HCT116 (cell line): Measurements from ENCODE around the gene CORO2A. TPM values are rescaled to one million over a fixed set of nuclear protein-coding genes. Genes with fewer than 3 reads are reported as not detected.

Source experiments
- ATAC-seq: fragments of 200-7000 bp; cut with Tn5 transposase; 2 replicates; pipeline ENCODE4 v1.9.1; 2020; ENCODE audit warnings: mild to moderate bottlenecking, moderate library complexity
- BruUV-seq: library from RNA; stranded (reverse); fragments of 400-500 nt; replicated peaks from 2 replicates; lab custom pipeline; 2021; lab: Mats Ljungman, UMichigan
- CTCF ChIA-PET: fragments of 300-600 bp; sonication (Branson Sonifier 250); formaldehyde crosslinking; loops from one replicate; lab custom pipeline; 2021; ENCODE audit warnings: antibody characterized with exemption; lab: Charles Lee
- POLR2A ChIA-PET: fragments of 300-600, 350-600 bp; sonication (Branson Sonifier 250); formaldehyde crosslinking; loops from one replicate; lab custom pipeline; 2021; ENCODE audit warnings: antibody characterized with exemption; lab: Charles Lee
- RAD21 ChIA-PET, 2 experiments: fragments of 300-600 bp; sonication (Branson Sonifier 250); formaldehyde crosslinking; loops; one replicate each; lab custom pipeline; 2023; ENCODE audit warnings: low total read pairs in 2 of 2; ENCODE audit not compliant: uncharacterized antibody in 2 of 2, unreplicated experiment in 2 of 2, low non-redundant PET in 1 of 2; lab: Charles Lee
- DNase-seq: peaks from one replicate; pipeline ENCODE4 v3.0.0-alpha.2; 2010; ENCODE audit warnings: low read depth, low spot score
- H2AFZ ChIP-seq: fragments of 200-600 bp; shearing (Covaris generic), sonication (generic); 2 replicates; pipeline ENCODE4 v1.6.1; 2017; ENCODE audit warnings: low read depth, mixed run types, mixed read lengths, antibody characterized with exemption, low read length; ENCODE audit not compliant: poor library complexity, severe bottlenecking
- H3K27ac ChIP-seq: 2 replicates; pipeline ENCODE4 v1.5.1; 2012; ENCODE audit warnings: low read depth, low read length
- H3K27me3 ChIP-seq: fragments of 200-600 bp; sonication (generic); 2 replicates; pipeline ENCODE4 v1.6.1; 2016; ENCODE audit warnings: mixed run types, low read length, mixed read lengths; ENCODE audit not compliant: insufficient read depth
- H3K36me3 ChIP-seq, 2 experiments: fragments of 200-500 bp in 1 of 2; fragments of 200-600 bp in 1 of 2; sonication (Bioruptor generic) in 1 of 2; sonication (generic) in 1 of 2; 2 replicates each; pipeline versions ENCODE4 v1.5.1 to v1.6.1; 2014 to 2016; ENCODE audit warnings: low read length in 2 of 2, inconsistent platforms in 1 of 2, mixed read lengths in 1 of 2, mixed run types in 1 of 2; ENCODE audit not compliant: insufficient read depth in 2 of 2, control insufficient read depth in 1 of 2
- H3K4me1 ChIP-seq, 2 experiments: fragments of 200-600 bp in 1 of 2; sonication (generic) in 1 of 2; 2 replicates each; pipeline versions ENCODE4 v1.5.1 to v1.6.1; 2012 to 2017; ENCODE audit warnings: low read length in 2 of 2, inconsistent platforms in 1 of 2, mild to moderate bottlenecking in 1 of 2, mixed read lengths in 1 of 2, mixed run types in 1 of 2, moderate library complexity in 1 of 2; ENCODE audit not compliant: insufficient read depth in 2 of 2, control insufficient read depth in 1 of 2
- H3K4me2 ChIP-seq: fragments of 200-600 bp; sonication (generic); 2 replicates; pipeline ENCODE4 v1.6.1; 2017; ENCODE audit warnings: mixed run types, low read length, mixed read lengths
- H3K4me3 ChIP-seq, 2 experiments: fragments of 200-600 bp in 1 of 2; sonication (generic) in 1 of 2; replicated peaks in 1 of 2; 2 replicates each; pipeline ENCODE4 v1.5.1; 2011 to 2016; ENCODE audit warnings: low read length in 2 of 2, control low read depth in 1 of 2, low read depth in 1 of 2, mild to moderate bottlenecking in 1 of 2, mixed read lengths in 1 of 2, mixed run types in 1 of 2
- H3K79me2 ChIP-seq: fragments of 200-600 bp; sonication (generic); 2 replicates; pipeline ENCODE4 v1.6.1; 2017; ENCODE audit warnings: mild to moderate bottlenecking, mixed run types, low read length, moderate library complexity, mixed read lengths; ENCODE audit not compliant: insufficient read depth
- H3K9ac ChIP-seq: fragments of 200-600 bp; sonication (generic); 2 replicates; pipeline ENCODE4 v1.6.1; 2016; ENCODE audit warnings: low read length, mixed read lengths
- H3K9me2 ChIP-seq: fragments of 200-600 bp; sonication (generic), shearing (Covaris generic); 2 replicates; pipeline ENCODE4 v1.6.1; 2017; ENCODE audit warnings: mixed run types, mild to moderate bottlenecking, moderate library complexity; ENCODE audit not compliant: insufficient read depth
- H3K9me3 ChIP-seq, 2 experiments: fragments of 200-500 bp in 1 of 2; fragments of 200-600 bp in 1 of 2; sonication (Bioruptor generic) in 1 of 2; sonication (generic) in 1 of 2; 2 replicates each; pipeline ENCODE4 v1.6.1; 2014 to 2017; ENCODE audit warnings: low read length in 2 of 2, mixed read lengths in 2 of 2, inconsistent platforms in 1 of 2, low read depth in 1 of 2, mild to moderate bottlenecking in 1 of 2, mixed run types in 1 of 2, moderate library complexity in 1 of 2; ENCODE audit not compliant: control insufficient read depth in 1 of 2, insufficient read depth in 1 of 2
- H4K20me1 ChIP-seq: fragments of 200-600 bp; sonication (generic), shearing (Covaris generic); 2 replicates; pipeline ENCODE4 v1.6.1; 2017; ENCODE audit warnings: mixed run types, mild to moderate bottlenecking, moderate library complexity; ENCODE audit not compliant: insufficient read depth
- ATF3 ChIP-seq: IDR thresholded peaks from 2 replicates; pipeline ENCODE4 v1.6.1; 2012
- CBX3 ChIP-seq: IDR thresholded peaks from 2 replicates; pipeline ENCODE4 v1.6.1; 2012; ENCODE audit warnings: low read depth
- CEBPB ChIP-seq: IDR thresholded peaks from 2 replicates; pipeline ENCODE4 v1.6.1; 2012; ENCODE audit warnings: low read depth
- CTCF ChIP-seq, 3 experiments: fragments of 200-600 bp in 1 of 3; sonication (generic) in 1 of 3; IDR thresholded peaks in 2 of 3; conservative IDR thresholded peaks in 1 of 3; 2 replicates each; pipeline ENCODE4 v1.5.1; 2012 to 2017; ENCODE audit warnings: low read depth in 2 of 3, low read length in 2 of 3, antibody characterized with exemption in 1 of 3, borderline replicate concordance in 1 of 3, control low read depth in 1 of 3, mild to moderate bottlenecking in 1 of 3, mixed read lengths in 1 of 3, mixed run types in 1 of 3, moderate library complexity in 1 of 3; ENCODE audit not compliant: insufficient read depth in 1 of 3
- ELF1 ChIP-seq: IDR thresholded peaks from 2 replicates; pipeline ENCODE4 v1.6.1; 2012; ENCODE audit warnings: low read depth, borderline replicate concordance
- EZH2 ChIP-seq: fragments of 200-600 bp; sonication (generic); IDR thresholded peaks from 2 replicates; pipeline ENCODE4 v1.6.1; 2017; ENCODE audit warnings: antibody characterized with exemption, mixed run types
- EZH2phosphoT487 ChIP-seq: fragments of 200-600 bp; IDR thresholded peaks from 2 replicates; pipeline ENCODE4 v1.6.1; 2018; ENCODE audit warnings: antibody characterized with exemption, borderline replicate concordance
- JUND ChIP-seq: IDR thresholded peaks from 2 replicates; pipeline ENCODE4 v1.6.1; 2012
- POLR2A ChIP-seq: IDR thresholded peaks from 2 replicates; pipeline ENCODE4 v1.7.0; 2011; ENCODE audit warnings: borderline replicate concordance; ENCODE audit not compliant: insufficient read depth, insufficient read length; ENCODE audit errors: extremely low read depth
- POLR2AphosphoS5 ChIP-seq: IDR thresholded peaks from 2 replicates; pipeline ENCODE4 v1.6.1; 2011; ENCODE audit warnings: mild to moderate bottlenecking, low read depth, low read length, moderate library complexity
- RAD21 ChIP-seq: IDR thresholded peaks from 2 replicates; pipeline ENCODE4 v1.6.1; 2012; ENCODE audit warnings: low read depth, mild to moderate bottlenecking
- SIN3A ChIP-seq: IDR thresholded peaks from 2 replicates; pipeline ENCODE4 v1.6.1; 2012; ENCODE audit warnings: low read depth
- SP1 ChIP-seq: IDR thresholded peaks from 2 replicates; pipeline ENCODE4 v1.6.1; 2012; ENCODE audit warnings: low read depth
- SRF ChIP-seq: IDR thresholded peaks from 2 replicates; pipeline ENCODE4 v1.6.1; 2012; ENCODE audit warnings: low read depth
- TCF7L2 ChIP-seq: IDR thresholded peaks from 2 replicates; pipeline ENCODE4 v1.7.0; 2011; ENCODE audit warnings: borderline replicate concordance, inconsistent platforms; ENCODE audit not compliant: insufficient read depth, insufficient read length; ENCODE audit errors: extremely low read depth
- YY1 ChIP-seq: IDR thresholded peaks from 2 replicates; pipeline ENCODE4 v1.6.1; 2011; ENCODE audit warnings: low read length, low read depth, moderate library complexity, mild to moderate bottlenecking; ENCODE audit not compliant: insufficient replicate concordance; ENCODE audit errors: extremely low read depth
- ZBTB33 ChIP-seq: IDR thresholded peaks from 2 replicates; pipeline ENCODE4 v1.6.1; 2011; ENCODE audit warnings: mild to moderate bottlenecking, low read length, moderate library complexity; ENCODE audit not compliant: insufficient replicate concordance; ENCODE audit errors: extremely low read depth
- ZFX ChIP-seq: fragments of 450-650 bp; IDR thresholded peaks from 2 replicates; pipeline ENCODE4 v1.6.1; 2017
- ZNF274 ChIP-seq: fragments of 200-500 bp; sonication (Bioruptor generic); IDR thresholded peaks from 2 replicates; pipeline ENCODE4 v1.6.1; 2014; ENCODE audit warnings: mild to moderate bottlenecking, low read depth, low read length, inconsistent platforms
- intact Hi-C: fragments of 100-400 bp; cut with micrococcal nuclease; formaldehyde crosslinking; loops from 2 replicates; pipeline ENCODE4 v1.10.0; 2022
- total RNA-seq: library from RNA; stranded (reverse); gene quantifications from one replicate; pipeline ENCODE4 v1.2.1, GENCODE V29; 2021; ENCODE audit not compliant: unreplicated experiment

Gene CORO2A
- total RNA-seq, 1 experiment from 2014 or later = 5.7 TPM

GRCh38 chr9:98171176-98171925 lies 21.1 kb downstream of the CORO2A start:
- no peaks in the 10 kb centered on the region for H3K9me3 ChIP-seq
- no peaks in the 10 kb centered on the region for H4K20me1 ChIP-seq
- peaks cover 11 to 23% of the 10 kb centered on the region in 2 experiments for H3K4me1 ChIP-seq
- H3K27ac ChIP-seq = no peak overlapping the region
- ChIA-PET POLR2A (no interaction called here), CTCF (no interaction called here), RAD21 (no interaction called here)
- intact Hi-C loops = no loop called here
- no peaks in the 10 kb centered on the region for H3K79me2 ChIP-seq
- no peak overlapping the region for H3K4me2 ChIP-seq
- H3K36me3 ChIP-seq = no peaks in the 10 kb centered on the region
- H3K9me2 ChIP-seq = no peaks in the 10 kb centered on the region
- H3K4me3 ChIP-seq = no peak overlapping the region
- H3K9ac ChIP-seq = no peak overlapping the region
- no peak for TF ChIP-seq ZNF274
- no peak for TF ChIP-seq EZH2phosphoT487
- no peak for TF ChIP-seq YY1
- no peak for TF ChIP-seq ZBTB33
- no peak for TF ChIP-seq POLR2A
- TF ChIP-seq ZFX = no peak
- TF ChIP-seq SRF = no peak
- TF ChIP-seq POLR2AphosphoS5 = no peak
- no peak for TF ChIP-seq TCF7L2
- no peak for TF ChIP-seq ATF3
- TF ChIP-seq SP1 = no peak
- TF ChIP-seq EZH2 = no peak
- TF ChIP-seq RAD21 = no peak
- TF ChIP-seq JUND = no peak
- TF ChIP-seq CTCF (IDR thresholded peaks at IDR 0.05 in 2 of 3, conservative IDR thresholded peaks at IDR 0.05 in 1 of 3; ENCODE audit: borderline replicate concordance in 1 of 3, insufficient read depth in 1 of 3, low read depth in 2 of 3, low read length in 2 of 3) = no peak
- no peak for TF ChIP-seq ELF1
- no peak for TF ChIP-seq CBX3
- no peak for TF ChIP-seq SIN3A
- no peak for TF ChIP-seq CEBPB
- BruUV-seq = no TSS peak
- DNase-seq (no peak), ATAC-seq (no peak)
- no peaks in the 10 kb centered on the region for H3K27me3 ChIP-seq
- no peak overlapping the region for H2AFZ ChIP-seq
